ENCODE results near the gene FAM193A. TPM values are rescaled to one million over a fixed set of nuclear protein-coding genes. Genes with fewer than 3 reads are reported as not detected.

FAM193A gene
- total and polyA plus RNA-seq, 11 donors: 9.7 to 21.0 (median 16.3) TPM

DNA sequence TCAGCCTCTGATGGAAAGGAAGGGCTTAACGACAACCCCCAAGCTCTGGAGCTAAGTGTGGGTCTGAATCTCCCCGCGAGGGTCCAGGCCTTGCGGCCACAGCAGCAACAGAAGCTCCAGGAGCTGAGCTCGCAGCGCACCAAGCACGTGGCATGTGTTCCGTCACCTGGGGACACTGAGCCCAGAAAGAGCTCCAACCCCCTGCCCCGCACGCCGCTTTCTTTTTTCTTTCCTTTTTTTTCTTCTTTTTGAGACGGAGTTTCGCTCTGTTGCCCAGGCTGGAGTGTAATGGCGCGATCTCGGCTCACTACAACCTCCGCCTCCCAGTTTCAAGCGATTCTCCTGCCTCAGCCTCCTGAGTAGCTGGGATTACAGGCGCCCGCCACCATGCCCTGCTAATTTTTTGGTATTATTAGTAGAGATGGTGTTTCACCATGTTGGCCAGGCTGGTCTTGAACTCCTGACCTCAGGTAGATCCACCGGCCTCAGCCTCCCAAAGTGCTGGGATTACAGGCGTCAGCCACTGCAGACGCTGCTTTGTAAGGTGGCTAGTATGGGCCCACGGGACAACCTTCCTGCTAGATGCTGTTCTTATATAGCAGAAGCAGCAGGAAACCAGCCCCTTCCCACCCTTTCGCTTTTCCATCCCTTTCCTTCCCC lies 220.4 kb downstream of the FAM193A start:
- 71 to 73% (median 71%) methylated on average over 25 of the region's 25 CpGs for WGBS, 4 donors
- peak in 1 of 2 donors; percentile 2 for TF ChIP-seq POLR2A (IDR thresholded peaks at IDR 0.05)
- TF ChIP-seq, protein P1, sequence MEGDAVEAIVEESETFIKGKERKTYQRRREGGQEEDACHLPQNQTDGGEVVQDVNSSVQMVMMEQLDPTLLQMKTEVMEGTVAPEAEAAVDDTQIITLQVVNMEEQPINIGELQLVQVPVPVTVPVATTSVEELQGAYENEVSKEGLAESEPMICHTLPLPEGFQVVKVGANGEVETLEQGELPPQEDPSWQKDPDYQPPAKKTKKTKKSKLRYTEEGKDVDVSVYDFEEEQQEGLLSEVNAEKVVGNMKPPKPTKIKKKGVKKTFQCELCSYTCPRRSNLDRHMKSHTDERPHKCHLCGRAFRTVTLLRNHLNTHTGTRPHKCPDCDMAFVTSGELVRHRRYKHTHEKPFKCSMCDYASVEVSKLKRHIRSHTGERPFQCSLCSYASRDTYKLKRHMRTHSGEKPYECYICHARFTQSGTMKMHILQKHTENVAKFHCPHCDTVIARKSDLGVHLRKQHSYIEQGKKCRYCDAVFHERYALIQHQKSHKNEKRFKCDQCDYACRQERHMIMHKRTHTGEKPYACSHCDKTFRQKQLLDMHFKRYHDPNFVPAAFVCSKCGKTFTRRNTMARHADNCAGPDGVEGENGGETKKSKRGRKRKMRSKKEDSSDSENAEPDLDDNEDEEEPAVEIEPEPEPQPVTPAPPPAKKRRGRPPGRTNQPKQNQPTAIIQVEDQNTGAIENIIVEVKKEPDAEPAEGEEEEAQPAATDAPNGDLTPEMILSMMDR (IDR thresholded peaks at IDR 0.05): no peak
- ATAC-seq: peak in 1 of 4 donors; percentile 8

DNA sequence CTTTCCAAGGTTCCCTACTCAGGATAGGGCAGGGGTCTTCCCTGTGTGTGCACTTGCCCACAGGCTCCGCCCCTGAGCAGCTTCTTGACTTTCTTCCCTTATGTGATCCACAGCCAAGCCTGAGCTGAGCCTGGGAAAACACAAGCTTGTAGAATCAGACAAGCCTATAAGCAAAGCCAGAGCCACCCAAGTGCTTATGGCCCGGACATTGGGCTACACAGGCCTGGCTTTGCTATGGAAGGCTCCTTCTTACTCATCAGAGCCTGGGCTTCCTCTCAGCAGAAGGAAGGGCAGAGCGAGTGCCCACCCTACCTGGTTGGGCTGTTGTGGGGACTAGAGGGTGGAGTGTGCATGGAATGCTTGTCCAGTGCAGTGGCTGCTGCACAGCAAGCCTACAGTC lies 221.0 kb downstream of the FAM193A start:
- H3K27me3 ChIP-seq: no peaks in the 10 kb centered on the region
- 89 to 98% (median 93%) methylated on average over 3 of the region's 3 CpGs for WGBS, 4 donors
- peaks cover 0 to 7% (median 0%) of the 10 kb centered on the region in 9 donors for H3K36me3 ChIP-seq
- H3K4me3 ChIP-seq: no peak overlapping the region
- ATAC-seq: no peak
- intact Hi-C loops (cut with DNase I): loop anchor here in 3 of 10 donors (2.0 to 10.0 kb wide), 5 partner anchors 35 to 515 kb away; partner anchors contain the start of genes HAUS3 (in 1 of the 3), MXD4 (in 1 of the 3), POLN (in 1 of the 3) and SH3BP2 (in 1 of the 3)
- no peaks in the 10 kb centered on the region for H3K9me3 ChIP-seq
- TF ChIP-seq, protein P1 (IDR thresholded peaks at IDR 0.05): no peak
- no peak for TF ChIP-seq POLR2A (IDR thresholded peaks at IDR 0.05)
- peaks cover 0 to 29% (median 12%) of the 10 kb centered on the region in 12 donors for H3K4me1 ChIP-seq
- no peak for DNase-seq
- no peak overlapping the region for H3K27ac ChIP-seq

More for the DNA sequence above, 220.4 kb downstream of the FAM193A start:
- peaks cover 0 to 11% (median 0%) of the 10 kb centered on the region in 9 donors for H3K36me3 ChIP-seq
- peaks cover 0 to 29% (median 12%) of the 10 kb centered on the region in 12 donors for H3K4me1 ChIP-seq
- intact Hi-C loops (cut with DNase I): loop anchor here in 3 of 10 donors (2.0 to 10.0 kb wide), 5 partner anchors 35 to 515 kb away; partner anchors contain the start of genes HAUS3 (in 1 of the 3), MXD4 (in 1 of the 3), POLN (in 1 of the 3) and SH3BP2 (in 1 of the 3)
- no peaks in the 10 kb centered on the region for H3K27me3 ChIP-seq
- peak overlapping the region; percentile 48 to 89 (median 74) for H3K27ac ChIP-seq
- H3K4me3 ChIP-seq: peak overlapping the region in 10 of 12 donors; percentile 31 to 99 (median 74)
- DNase-seq: no peak
- H3K9me3 ChIP-seq: no peaks in the 10 kb centered on the region

DNA sequence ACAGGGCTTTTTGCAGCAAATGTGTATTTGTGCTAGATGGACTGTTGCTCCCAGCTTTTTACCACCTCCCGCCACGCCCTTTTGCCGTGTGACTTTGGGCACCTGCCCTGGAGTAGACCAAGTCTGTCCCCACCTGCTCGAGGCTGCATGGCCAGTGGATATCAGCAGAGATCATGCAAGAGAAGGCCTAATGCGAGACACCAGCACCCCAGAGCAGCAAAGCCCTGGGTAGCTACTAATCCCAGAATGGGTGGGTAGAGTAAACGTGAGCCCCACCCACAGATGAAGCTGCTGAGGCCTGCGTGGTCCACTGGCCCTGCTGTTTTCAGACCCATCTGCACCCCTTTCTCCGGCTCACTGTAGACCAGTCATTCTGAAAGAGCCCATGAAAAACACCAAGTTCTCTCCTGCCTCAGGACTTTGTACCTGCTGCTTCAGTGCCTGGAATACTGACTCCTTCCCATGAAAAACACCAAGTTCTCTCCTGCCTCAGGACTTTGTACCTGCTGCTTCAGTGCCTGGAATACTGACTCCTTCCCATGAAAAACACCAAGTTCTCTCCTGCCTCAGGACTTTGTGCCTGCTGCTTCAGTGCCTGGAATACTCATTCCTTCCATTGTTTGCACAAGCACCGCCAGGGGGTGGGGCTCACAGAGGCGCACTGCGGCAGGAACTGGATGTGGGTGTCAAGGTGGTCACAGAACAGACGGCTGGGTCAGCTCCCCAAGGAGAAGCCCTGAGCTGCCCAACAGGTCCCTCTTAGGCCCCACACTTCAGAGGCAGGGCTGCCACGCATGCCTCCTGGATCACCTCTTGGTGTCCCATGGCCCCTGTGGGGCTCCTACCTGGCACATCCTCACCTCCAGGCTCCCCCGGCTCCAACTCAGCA lies 224.8 kb downstream of the FAM193A start:
- H3K27ac ChIP-seq: no peak overlapping the region
- intact Hi-C loops (cut with DNase I): loop anchor here in 9 of 10 donors (5.0 to 10.0 kb wide), 15 partner anchors 46 to 281 kb away; partner anchors contain the start of gene ADD1 (in 4 of the 9)
- no peaks in the 10 kb centered on the region for H3K27me3 ChIP-seq
- H3K36me3 ChIP-seq: no peaks in the 10 kb centered on the region
- TF ChIP-seq, protein P1 (IDR thresholded peaks at IDR 0.05): peak in 4 of 12 donors; percentile 7 to 28 (median 10)
- no peak for TF ChIP-seq POLR2A (IDR thresholded peaks at IDR 0.05)
- peaks cover 0 to 20% (median 7%) of the 10 kb centered on the region in 12 donors for H3K4me1 ChIP-seq
- H3K4me3 ChIP-seq: no peak overlapping the region
- ATAC-seq (peak in 1 of 4 donors; percentile 23), DNase-seq (no peak)
- 80 to 81% (median 80%) methylated on average over 11 to 14 of the region's 14 CpGs for WGBS, 4 donors
- no peaks in the 10 kb centered on the region for H3K9me3 ChIP-seq
